Ecto neural progenitor cell (in vitro differentiated cells): ENCODE measurements around the gene CLDN20.
"Not testable (repeated sequence)": the region's sequence is repeated elsewhere in the genome, so short reads cannot be mapped to it uniquely, and the experiment has no call there.

ENCODE experiments used
- DNase-seq: peaks from one replicate; pipeline ENCODE4 v3.0.0-alpha.2; 2018; ENCODE audit warnings: low spot score

The CLDN20 gene, protein sequence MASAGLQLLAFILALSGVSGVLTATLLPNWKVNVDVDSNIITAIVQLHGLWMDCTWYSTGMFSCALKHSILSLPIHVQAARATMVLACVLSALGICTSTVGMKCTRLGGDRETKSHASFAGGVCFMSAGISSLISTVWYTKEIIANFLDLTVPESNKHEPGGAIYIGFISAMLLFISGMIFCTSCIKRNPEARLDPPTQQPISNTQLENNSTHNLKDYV

DNA sequence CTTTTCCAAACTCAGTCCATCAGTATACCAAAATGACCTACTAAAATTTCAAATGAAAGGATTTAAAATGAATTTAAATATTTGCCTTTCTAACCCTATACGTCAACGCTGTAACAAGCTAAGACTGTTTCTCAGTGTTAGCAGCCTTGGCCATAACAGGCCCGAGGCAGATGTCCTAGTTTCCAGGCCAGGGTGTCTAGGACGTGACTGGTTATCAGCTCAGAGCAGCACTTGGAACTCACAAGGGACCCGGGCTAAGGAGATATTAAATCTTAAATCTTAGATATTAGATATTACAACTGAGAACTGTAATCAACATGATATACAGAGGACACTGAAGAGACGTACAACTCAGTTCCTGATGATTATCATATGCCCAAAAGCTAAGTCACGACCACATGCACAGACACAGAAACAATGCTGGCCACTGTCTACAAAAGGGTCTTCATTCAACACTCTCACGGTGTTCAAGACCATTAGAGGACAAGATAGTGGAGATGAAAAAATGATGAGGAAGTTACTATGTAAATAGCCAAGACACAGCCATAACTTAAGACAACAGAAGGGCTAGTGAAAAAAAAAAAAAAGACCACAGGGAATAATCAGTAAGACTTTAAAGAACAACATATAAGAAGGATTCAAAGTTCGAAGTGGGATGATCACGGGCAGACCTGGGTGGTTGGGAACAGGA is at the start of gene CLDN20:
Gene CLDN20, plus strand, starts transcription at position 641 of the 691 bp plus-strand sequence. CDS start 11,707 bp downstream, outside the sequence.
- no peak for DNase-seq

DNA sequence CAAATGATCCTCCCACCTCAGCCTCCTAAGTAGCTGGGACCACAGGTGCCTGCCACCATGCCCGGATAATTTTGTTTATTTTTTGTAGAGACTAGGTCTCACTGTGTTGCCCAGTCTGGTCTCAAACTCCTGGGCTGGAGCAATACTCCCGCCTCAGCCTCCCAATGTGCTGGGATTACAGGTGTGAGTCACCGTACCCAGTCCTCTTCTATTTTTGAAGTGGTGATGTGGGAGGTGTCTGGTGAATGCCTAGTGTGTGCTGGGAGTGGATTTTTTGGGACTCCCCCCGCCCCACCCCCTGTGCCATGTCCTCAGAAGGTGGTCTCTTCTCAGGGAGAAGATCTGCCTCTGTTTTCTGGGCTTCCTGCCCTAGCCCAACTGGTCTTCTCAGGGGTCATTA is 47.9 kb upstream of the CLDN20 start:
- no peak for DNase-seq

DNA sequence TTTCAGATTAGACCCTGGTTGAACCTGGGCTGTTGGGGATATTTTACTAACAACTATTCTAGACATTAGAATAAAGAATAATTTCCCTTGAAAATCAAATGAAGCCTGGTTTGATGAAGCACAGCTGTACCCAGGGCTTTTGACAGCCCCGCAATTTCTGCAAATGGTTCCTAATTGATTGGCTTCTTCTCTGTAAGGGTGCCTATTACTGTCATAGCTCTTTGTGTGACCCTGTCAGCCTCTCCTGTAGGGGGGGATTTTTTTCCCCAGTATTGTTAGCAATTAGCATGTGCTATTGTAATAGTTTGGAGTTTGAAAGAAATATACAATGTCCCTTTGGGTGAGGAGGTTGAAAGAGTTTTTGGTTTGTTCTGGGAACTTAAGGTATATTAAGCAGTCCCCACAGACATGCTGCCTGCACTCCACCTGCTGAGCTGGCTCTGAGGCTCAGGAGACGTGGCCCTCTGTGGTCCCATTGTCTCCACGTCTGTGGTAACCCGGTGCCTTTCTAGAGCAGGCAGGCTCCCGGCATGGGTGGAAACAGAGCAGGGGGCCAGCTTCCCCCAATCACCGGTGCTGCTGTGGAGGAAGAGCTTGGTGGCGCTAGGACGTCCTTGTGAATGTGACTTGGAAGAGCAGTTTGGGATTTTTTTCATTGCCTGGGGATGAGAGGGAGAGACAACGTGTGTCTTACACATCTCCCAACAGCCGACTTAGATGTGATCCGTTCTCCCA is 47.3 kb upstream of the CLDN20 start:
- peak; percentile 58 for DNase-seq

DNA sequence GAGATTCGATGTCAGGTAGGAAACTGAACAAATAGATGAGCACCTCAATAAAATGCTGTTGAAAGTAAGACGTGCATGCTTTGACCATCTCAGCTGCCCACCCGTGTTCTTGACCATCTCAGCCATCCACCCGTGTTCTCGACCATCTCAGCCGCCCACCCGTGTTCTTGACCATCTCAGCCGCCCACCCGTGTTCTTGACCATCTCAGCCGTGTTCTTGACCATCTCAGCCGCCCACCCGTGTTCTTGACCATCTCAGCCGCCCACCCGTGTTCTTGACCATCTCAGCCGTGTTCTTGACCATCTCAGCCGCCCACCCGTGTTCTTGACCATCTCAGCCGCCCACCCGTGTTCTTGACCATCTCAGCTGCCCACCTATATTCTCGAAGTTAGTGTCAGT is 45.1 kb upstream of the CLDN20 start:
- not testable (repeated sequence) for DNase-seq

DNA sequence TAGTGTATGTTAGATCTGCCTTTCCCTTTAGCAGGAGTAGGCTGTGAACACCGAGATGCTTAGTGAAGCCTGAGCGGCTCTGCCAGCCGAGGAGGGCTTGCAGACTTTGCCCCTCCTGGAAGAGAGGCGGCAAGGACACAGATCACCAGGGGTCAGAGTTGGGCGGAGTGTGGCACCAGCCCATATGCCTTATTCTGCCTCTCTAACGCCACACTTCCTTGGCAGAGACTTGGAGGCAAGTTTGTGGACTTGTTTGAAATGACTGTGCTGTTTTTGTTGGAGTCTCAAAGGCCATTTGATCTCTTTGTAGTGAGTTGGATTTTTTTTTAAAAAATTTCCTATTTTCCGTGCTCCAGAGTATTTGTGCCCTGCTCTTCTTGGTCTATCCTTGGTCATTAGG is 44.5 kb upstream of the CLDN20 start:
- DNase-seq = no peak

DNA sequence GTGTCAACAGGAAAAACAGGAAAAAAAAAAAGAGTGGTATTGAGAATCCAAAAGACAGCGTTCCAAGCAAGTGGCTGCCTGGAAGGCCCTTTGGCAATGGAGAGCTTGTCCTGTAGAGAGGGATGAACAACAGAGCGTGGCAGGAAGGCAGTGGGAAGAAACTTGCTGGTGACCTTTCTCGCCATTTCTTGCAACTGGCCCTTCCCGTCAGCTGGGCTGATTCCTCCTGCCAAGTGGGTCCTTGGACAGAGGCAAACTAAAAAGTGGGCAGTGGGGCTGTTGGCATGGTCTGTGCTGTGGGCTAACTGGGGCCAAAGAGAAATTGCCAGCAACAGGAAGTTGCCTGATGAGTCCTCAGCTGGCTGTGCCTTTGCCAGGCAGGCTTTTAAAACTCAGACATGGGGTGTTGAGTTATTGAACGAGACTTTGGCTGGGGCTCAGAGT is 43.9 kb upstream of the CLDN20 start:
- no peak for DNase-seq

DNA sequence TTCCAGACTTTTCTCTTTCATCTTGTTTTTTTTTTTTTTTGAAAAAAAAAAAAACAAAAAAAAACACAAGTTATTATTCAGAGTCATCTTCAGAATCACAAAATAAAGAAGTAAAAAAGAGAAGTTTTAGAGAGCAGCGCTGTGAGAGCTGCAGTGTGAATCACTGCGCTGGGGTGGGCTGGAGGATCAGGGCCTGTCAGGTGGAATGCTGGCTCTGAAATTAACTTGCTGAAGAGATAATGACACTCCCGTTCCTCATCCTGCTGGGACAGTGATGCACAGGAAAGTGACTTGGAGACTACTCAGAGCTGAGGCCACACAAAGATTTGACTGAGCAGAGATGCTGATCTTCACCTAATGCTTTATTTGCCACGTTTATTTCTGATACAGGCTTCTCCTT is 42.7 kb upstream of the CLDN20 start:
- DNase-seq = no peak

DNA sequence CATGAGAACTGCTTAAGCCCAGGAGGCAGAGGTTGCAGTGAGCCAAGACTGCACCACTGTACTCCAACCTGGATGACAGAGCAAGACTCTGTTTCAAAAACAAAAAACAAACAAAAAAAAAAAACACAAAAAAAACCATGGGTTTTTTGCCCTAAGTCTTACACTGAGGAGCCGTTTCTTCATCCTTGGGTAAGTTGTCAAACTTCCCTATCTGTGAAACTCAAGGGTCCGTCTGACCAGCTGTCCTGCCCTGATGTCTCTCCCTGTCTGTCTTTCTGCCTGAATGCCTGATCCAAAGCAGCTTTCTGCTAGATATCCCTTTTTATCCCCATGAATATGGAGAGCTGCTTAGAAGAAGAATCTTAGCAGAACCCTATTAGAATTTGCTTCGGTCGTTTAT is 41.3 kb upstream of the CLDN20 start:
- no peak for DNase-seq

DNA sequence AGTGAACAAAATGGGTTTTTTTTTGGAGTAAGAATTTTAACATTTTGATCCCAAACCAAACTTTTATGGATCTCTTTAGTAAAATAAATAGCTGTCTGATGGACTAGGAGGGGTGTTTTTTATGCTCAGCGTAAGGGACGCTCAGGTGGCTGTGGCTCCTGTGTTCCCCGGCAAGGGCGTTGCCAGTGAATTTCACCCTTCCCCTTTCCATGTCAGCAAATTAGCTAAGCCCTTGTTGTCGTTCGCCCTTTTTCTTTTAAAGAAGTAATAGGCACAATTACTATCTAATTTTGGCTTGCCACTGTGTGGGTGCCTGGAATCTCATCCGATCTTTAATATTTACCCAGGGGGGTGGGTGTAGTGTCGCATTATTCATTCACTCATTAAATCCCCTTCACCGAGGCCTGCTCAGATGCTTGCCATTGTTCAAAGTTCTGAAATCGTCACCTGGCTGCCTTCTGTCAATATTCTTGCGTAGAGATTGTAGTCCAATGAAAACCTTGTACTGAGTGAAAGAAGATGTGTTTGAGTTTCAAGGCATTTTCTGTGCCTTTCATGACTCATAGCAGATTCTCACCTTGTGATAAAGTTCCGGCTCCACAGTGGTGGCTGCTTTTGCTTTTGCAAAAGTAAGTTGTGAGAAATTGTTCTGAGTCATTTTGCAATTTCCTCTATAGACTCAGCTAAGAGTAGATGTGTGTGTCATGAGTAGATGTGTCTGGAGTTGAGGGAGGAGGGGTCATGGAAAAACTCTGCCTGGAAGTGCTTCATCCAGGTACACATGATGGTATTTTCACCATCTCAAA is 40.0 kb upstream of the CLDN20 start:
- no peak for DNase-seq

DNA sequence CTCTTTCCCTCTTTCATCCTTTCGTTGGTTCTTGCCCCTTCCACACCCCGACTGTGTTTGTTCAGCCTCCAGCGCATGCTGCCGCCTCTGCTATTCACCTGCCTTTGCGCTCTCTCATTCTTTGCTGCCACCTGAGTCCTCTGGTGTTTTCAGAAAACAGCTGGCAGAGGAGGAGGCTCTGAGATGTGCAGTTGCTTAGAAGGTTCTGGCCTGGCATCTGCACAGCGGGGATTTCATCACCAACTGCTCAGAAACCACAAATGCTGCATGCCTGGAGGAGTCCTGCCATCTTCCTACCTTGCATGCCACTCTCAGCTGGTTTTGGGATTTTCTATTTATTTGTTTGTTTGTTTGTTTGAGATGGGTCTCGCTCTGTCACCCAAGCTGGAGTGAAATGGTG is 39.2 kb upstream of the CLDN20 start:
- DNase-seq = no peak

DNA sequence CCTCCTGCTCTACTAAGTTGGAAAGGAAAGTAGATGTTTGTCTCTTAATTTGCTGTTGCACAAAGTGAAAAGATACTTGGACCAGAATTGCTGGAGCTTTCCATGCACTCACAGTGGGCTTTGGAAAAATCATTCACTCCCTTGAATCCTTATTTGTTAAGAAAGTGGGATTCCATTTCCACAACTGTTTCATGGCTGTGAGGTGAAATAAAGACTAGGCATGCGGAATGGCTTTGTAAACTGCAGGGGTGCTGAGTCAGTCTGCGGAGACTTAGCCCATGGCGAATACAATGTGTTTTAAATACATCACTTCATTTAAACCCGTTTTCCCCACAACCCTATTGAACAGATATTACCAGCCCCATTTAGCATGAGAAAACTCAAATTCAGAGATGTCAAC is 36.8 kb upstream of the CLDN20 start:
- no peak for DNase-seq

DNA sequence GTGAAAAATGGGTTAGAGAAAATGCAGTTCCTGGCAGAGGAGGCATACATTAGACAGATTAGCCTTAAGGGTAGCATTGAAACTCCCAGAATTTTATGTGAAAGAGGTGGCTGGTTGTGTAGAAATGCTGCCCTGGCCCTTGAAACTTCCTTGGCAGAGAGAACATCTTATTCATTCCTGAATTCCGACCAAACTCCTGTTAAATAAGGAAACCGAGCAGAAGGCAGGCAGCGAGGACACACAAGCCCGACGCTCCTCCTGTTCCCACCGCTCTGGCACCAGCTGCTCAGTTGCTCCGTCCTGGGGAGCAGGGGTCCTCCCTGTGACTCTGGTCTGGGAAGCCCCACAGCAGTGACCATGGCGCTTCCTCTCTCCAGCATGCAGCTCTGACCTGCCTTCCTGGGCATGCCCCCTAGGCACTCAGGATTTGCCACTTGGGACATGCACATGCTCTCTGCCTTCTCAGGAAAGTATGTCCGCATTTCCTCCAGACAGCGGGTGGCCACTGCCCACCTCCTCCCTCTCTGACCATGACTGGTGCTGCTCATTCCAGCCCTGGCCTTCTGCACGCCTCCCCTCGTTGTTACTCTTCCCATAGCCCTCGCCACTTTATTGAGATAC is 35.2 kb upstream of the CLDN20 start:
- DNase-seq = no peak

DNA sequence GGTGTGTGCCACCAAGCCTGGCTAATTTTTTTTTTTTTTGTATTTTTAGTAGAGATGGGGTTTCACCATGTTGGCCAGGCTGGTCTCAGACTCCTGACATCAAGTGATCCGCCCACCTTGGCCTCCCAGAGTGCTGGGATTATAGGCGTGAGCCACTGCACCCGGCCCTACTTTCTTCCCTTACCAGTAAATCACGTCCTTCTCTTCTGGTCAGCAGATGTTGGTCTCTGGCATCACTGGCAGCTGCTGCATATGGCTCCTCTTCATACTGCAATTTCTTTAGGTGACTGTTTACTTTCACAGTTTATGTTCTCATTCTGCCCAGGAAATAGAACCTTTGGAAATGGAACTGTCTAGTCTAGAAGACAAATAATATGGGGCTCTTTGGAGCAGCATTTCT is 32.8 kb upstream of the CLDN20 start:
- not testable (repeated sequence) for DNase-seq

DNA sequence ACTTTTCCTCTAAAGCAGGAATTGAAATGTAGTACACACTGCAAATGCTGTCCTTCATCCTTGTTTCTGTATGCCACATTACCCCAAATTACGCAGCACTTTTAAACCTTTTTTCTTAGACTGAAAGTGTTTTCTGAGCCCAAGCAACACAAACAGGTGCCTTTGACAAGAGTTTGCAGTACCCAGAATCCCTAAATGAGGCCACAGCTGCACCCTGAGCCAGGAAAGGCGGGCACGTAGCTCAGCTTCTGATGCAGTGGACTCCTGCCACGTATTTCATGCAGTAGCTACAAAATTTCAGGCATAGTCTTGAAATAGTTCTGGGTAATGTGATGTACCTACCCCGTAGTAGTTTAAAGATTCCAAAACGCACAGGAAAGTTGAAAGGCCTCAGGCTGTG is 31.0 kb upstream of the CLDN20 start:
- DNase-seq = no peak

DNA sequence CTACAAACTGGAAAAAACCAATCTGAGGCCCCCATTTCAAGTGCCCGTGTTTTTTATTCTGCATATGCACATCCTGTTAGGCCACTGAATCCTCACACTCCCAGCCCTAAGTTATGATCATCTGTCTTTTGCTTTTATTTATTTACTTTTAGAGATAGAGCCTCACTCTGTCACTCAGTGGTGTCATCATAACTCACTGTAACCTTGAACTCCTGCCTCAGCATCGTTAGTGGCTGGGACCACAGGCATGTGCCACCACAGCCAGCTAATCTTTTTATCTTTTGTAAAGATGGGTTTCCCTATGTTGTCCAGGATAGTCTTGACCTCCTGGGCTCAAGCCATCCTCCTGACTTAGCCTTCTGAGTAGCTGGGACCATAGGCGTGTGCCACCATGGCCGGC is 29.6 kb upstream of the CLDN20 start:
- no peak for DNase-seq

DNA sequence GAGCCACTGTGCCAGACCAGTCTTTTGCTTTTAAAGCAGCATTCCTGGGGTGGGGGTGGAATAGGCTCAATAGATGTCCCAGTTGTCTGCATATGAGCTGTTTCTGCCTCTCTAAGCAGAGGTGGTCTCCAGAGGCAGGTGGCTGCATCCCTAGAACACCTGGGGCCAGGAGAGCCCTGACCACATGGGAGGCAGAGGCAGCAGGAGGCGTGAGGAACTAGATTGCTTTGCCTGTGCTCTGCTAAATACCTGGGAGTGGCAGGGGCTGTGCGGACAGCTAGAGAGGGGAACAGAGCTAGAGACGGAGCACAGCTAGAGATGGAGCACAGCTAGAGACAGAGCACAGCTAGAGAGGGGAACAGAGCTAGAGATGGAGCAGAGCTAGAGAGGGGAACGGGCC is 29.1 kb upstream of the CLDN20 start:
- no peak for DNase-seq

DNA sequence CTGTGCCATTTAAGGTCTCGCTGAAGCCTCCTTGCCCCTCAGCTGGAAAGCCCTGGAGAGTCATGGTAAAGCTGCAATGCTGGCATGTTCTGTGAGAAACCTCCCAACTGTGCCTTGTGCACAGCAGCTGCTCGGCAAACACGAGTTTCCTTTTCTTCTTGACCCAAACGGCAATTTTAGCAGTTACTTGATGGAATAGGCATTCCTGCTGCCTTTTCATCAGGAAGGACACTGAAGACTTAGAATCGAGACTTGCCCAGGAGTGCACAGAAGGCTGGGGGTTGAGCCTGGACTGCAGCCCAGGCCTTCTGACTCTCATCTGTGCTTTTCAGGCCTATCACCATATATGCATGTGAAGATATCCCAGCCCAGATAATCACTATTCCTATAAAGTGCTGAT is 28.7 kb upstream of the CLDN20 start:
- no peak for DNase-seq

DNA sequence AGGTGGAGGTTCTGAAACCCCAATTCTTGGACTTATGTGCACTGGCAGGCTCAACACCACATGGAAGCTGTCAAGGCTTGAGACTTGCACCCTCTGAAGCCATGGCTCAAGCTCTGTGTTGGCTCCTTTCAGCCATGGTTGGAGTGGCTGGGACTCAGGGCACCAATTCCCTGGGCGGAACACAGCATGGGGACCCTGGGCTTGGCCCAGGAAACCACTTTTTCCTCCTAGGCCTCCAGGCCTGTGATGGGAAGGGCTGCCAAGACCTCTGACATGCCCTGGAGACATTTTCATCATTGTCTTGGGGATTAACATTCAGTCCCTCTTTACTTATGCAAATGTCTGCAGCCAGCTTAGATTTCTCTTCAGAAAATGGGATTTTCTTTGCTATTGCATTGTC is 26.2 kb upstream of the CLDN20 start:
- DNase-seq = no peak

DNA sequence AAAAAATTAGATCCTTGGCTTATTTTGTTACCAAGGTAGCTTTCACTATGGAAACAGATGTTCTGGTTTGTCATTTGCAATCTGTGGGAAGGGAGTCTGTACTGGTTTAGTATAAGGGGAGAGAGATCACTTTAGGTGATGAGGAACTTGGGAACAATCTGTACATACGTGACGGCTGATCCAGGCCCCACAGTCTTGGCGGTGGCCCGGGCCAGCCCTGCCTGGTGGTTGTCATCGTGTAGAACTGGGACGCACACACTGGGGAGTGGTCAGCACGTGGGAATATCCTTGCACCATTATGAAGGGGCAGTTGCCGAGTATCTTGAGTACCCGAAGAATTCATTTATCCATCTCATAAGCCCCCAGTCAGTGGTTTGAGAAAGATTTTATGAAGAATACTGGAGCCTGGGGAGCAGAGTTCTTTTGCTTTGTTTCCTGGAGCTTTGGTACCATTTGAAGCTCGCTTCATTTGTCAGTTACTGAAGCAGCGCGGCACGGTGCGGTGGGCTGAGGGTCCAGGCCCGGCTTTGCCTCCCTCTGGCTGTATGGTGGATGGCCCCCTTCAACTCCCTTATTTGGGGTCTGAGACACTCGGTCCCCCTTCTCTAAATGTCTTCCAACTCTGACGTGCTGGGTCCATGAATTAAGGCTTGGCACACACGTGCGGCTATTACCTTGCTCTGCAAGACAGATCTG is 22.8 kb upstream of the CLDN20 start:
- DNase-seq = no peak

DNA sequence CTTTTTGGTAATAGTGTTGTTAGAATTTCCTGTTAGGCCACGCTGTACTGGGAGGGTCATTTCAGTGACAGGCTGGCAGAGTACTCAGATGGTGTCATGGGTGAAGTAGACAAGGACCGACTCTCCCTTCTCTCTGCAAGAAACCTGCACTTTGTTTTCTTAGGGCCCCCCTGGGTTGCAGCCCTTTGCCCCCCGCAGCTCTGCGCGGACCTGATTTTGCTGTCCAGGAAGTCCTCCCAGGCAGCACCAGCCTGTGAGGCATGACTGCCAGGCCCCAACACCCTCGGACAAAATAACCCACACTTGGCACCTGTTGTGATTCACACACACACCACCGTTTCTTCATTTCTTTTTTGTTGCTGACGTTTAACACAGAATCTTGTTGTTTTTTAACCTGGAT is 21.8 kb upstream of the CLDN20 start:
- no peak for DNase-seq

DNA sequence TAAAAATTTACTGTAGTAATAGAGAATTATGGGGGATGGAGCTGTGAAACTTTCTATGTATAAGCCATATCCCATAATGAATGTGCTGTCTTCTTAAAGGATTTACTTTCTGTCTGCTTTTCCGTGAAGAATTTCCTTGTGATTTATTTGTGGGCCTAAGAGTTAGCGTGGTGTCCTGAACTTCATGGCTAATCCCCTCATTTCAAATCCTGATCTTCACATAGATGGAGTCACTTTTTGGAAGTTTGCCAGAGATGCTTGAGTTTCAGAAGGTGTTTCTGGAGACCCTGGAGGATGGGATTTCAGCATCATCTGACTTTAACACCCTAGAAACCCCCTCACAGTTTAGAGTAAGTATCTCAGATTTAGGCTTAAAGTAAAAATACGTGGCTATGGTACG is 19.4 kb upstream of the CLDN20 start:
- no peak for DNase-seq
